Right lobe of liver (tissue), 6 donors: Measurements from ENCODE around the gene EMC10. TPM values are rescaled to one million over a fixed set of nuclear protein-coding genes. Genes with fewer than 3 reads are reported as not detected.

ENCODE experiments used
- ATAC-seq, 4 donors: fragments of 200-7000 bp; cut with Tn5 transposase; one replicate each; pipeline ENCODE4 v1.9.1; 2020; ENCODE audit warnings: mild to moderate bottlenecking in 4 of 4, moderate library complexity in 4 of 4
- DNase-seq, 3 donors: peaks; one replicate each; pipeline ENCODE4 v3.0.0-alpha.2; 2020
- H3K27ac ChIP-seq, 3 donors: fragments of 200-600 bp; one replicate each; pipeline ENCODE4 v1.8.0; 2022
- H3K27me3 ChIP-seq, 2 donors: fragments of 200-600 bp; one replicate each; pipeline ENCODE4 v1.8.0; 2022
- H3K36me3 ChIP-seq, 4 donors: fragments of 200-600 bp; sonication (generic) in 1 of 4; one replicate each; pipeline versions ENCODE4 v1.5.1 to v1.8.0; 2017 to 2022; ENCODE audit warnings: control low read depth in 1 of 4
- H3K4me1 ChIP-seq, 4 donors: fragments of 200-600 bp; sonication (generic) in 1 of 4; one replicate each; pipeline versions ENCODE4 v1.5.1 to v1.8.0; 2017 to 2022; ENCODE audit warnings: control low read depth in 1 of 4
- H3K4me3 ChIP-seq, 3 donors: fragments of 200-600 bp; one replicate each; pipeline ENCODE4 v1.8.0; 2022
- H3K9me3 ChIP-seq, 4 donors: fragments of 200-600 bp; sonication (generic) in 1 of 4; one replicate each; pipeline versions ENCODE4 v1.5.1 to v1.8.0; 2017 to 2022; ENCODE audit warnings: control low read depth in 1 of 4
- CTCF ChIP-seq, 4 donors: fragments of 200-600 bp in 3 of 4; fragments of 450-650 bp in 1 of 4; IDR thresholded peaks; one replicate each; pipeline versions ENCODE4 v1.5.1 to v1.8.0; 2016 to 2022; ENCODE audit warnings: antibody characterized with exemption in 4 of 4, mild to moderate bottlenecking in 2 of 4
- POLR2A ChIP-seq: fragments of 450-650 bp; IDR thresholded peaks from one replicate; pipeline ENCODE4 v1.6.1; 2017; ENCODE audit warnings: antibody characterized with exemption, mild to moderate bottlenecking
- WGBS: methylation state at CpG from one replicate; pipeline ENCODE4 v1.1.6; 2018; ENCODE audit warnings: low coverage, low lambda C conversion rate; ENCODE audit not compliant: insufficient coverage; ENCODE audit errors: missing lambda C conversion rate; 5-methylcytosine and 5-hydroxymethylcytosine counted together
- intact Hi-C, 2 donors: fragments of 100-400 bp; cut with DNase I; formaldehyde crosslinking; loops; one replicate each; pipeline versions ENCODE4 v1.11.2 to v1.14.1; 2022
- total RNA-seq, 6 experiments: library from RNA; depleted of rRNA in 2 of 6; stranded (reverse); fragments of >200 nt in 2 of 6; fragmentation: NEBNext Ultra II Directional in 3 of 6; extraction: Animal tissue kit (Norgen Biotek cat#: 25700) in 3 of 6; gene quantifications; one replicate each; pipeline versions ENCODE4 v1.1.0 to v1.2.4, GENCODE V29; 2016 to 2023
- donor health status: DM: no; HTN: yes; CAD: no.
- donor health status: DM: no; HTN: no; CAD: no.
- donor health status: DM: no; HTN: no; CAD: no.
- donor health status: DM: no; HTN: yes; CAD: no.
- donor health status: DM: no; HTN: yes; CAD: no.

Gene EMC10
- total RNA-seq, 6 experiments from 2014 or later: 48.6 to 82.8 (median 74.2) TPM

- H3K9me3 ChIP-seq: no peaks in the 10 kb centered on the region
- peak overlapping the region in 1 of 3 donors; percentile 56 for H3K27ac ChIP-seq
- H3K36me3 ChIP-seq: peaks cover 3 to 22% (median 7%) of the 10 kb centered on the region in 4 donors
- no peak for TF ChIP-seq POLR2A
- TF ChIP-seq CTCF (IDR thresholded peaks at IDR 0.05): no peak
- H3K4me3 ChIP-seq: peak overlapping the region; percentile 79 to 99 (median 91)
- ATAC-seq (no peak), DNase-seq (no peak)
- intact Hi-C loops: no loop called here
- H3K4me1 ChIP-seq: peaks cover 0 to 6% (median 2%) of the 10 kb centered on the region in 4 donors
- H3K27me3 ChIP-seq: no peaks in the 10 kb centered on the region
- WGBS: 22% methylated on average over 20 of the region's 20 CpGs
Measured at GRCh38 chr19:50476907-50477238, 566 bp downstream of the EMC10 start.

GRCh38 chr19:50477751-50478515 lies 1.6 kb downstream of the EMC10 start:
- no peak for TF ChIP-seq POLR2A
- TF ChIP-seq CTCF (IDR thresholded peaks at IDR 0.05): no peak
- WGBS: 98% methylated on average over 9 of the region's 17 CpGs
- peaks cover 0 to 6% (median 2%) of the 10 kb centered on the region in 4 donors for H3K4me1 ChIP-seq
- peaks cover 3 to 22% (median 7%) of the 10 kb centered on the region in 4 donors for H3K36me3 ChIP-seq
- ATAC-seq: no peak
- no peak overlapping the region for H3K4me3 ChIP-seq
- H3K27me3 ChIP-seq: no peaks in the 10 kb centered on the region
- no peaks in the 10 kb centered on the region for H3K9me3 ChIP-seq
- no peak overlapping the region for H3K27ac ChIP-seq
- intact Hi-C loops: no loop called here
- DNase-seq: peak in 1 of 3 donors; percentile 33

- WGBS: 91% methylated on average over 4 of the region's 19 CpGs
- no peak overlapping the region for H3K27ac ChIP-seq
- H3K36me3 ChIP-seq: peaks cover 3 to 22% (median 7%) of the 10 kb centered on the region in 4 donors
- ATAC-seq (no peak), DNase-seq (peak in 1 of 3 donors; percentile 48)
- H3K9me3 ChIP-seq: no peaks in the 10 kb centered on the region
- peaks cover 0 to 6% (median 2%) of the 10 kb centered on the region in 4 donors for H3K4me1 ChIP-seq
- no peak overlapping the region for H3K4me3 ChIP-seq
- H3K27me3 ChIP-seq: no peaks in the 10 kb centered on the region
- TF ChIP-seq POLR2A: no peak
- TF ChIP-seq CTCF (IDR thresholded peaks at IDR 0.05): peak in 2 of 4 donors; percentile 11 to 14
- intact Hi-C loops: no loop called here
Measured at GRCh38 chr19:50478901-50479715, 2.8 kb downstream of the EMC10 start.

- H3K4me3 ChIP-seq: no peak overlapping the region
- TF ChIP-seq CTCF (IDR thresholded peaks at IDR 0.05) (no peak), POLR2A (no peak)
- DNase-seq (peak in 1 of 3 donors; percentile 50), ATAC-seq (no peak)
- no CpG with 5 or more reads among the region's 16 CpGs for WGBS
- H3K4me1 ChIP-seq: peaks cover 0 to 6% (median 2%) of the 10 kb centered on the region in 4 donors
- H3K27ac ChIP-seq: no peak overlapping the region
- peaks cover 3 to 22% (median 7%) of the 10 kb centered on the region in 4 donors for H3K36me3 ChIP-seq
- no peaks in the 10 kb centered on the region for H3K27me3 ChIP-seq
- no peaks in the 10 kb centered on the region for H3K9me3 ChIP-seq
- intact Hi-C loops: no loop called here
Measured at GRCh38 chr19:50479761-50480251, 3.5 kb downstream of the EMC10 start.
